Posterior vena cava (tissue), 2 donors: ENCODE results near the gene TBXA2R. TPM values are rescaled to one million over a fixed set of nuclear protein-coding genes. Genes with fewer than 3 reads are reported as not detected.

Source experiments
- DNase-seq: peaks from one replicate; pipeline ENCODE4 v3.0.0-alpha.2; 2020; ENCODE audit warnings: low spot score
- intact Hi-C, 2 donors: fragments of 100-400 bp; cut with DNase I; formaldehyde crosslinking; loops; one replicate each; pipeline versions ENCODE4 v1.14.1 to v1.14.2; 2022 to 2023
- total RNA-seq, 2 donors: library from RNA; stranded (reverse); fragmentation: NEBNext Ultra II Directional; extraction: Animal tissue kit (Norgen Biotek cat#: 25700); gene quantifications; one replicate each; pipeline ENCODE4 v1.2.1, GENCODE V29; 2021
- donor health status: DM: yes; HTN: yes; CAD: no.
- donor health status: DM: yes; HTN: yes; CAD: no.

TBXA2R gene
- total RNA-seq, 2 donors from 2014 or later = 46.9 to 49.6 TPM

DNA sequence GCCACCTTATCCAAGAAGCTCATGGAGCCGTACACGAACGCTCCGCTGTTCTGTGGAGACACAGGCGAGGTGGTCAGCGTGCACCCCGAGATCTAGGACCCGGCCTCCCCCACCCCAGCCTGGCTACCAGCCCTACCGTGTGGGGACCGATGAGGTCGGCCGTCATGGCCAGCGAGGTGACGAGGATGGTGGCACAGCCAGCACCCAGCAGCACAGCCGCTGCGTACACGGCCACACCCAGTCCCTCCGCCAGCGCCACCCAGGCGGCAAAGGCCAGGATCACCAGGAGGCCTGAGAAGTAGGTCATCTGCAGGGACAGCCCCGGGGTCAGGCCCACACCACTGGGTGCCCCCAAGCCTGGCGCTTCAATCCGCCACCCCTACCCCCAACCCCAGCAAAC lies 60.6 kb downstream of the TBXA2R start:
- intact Hi-C loops = loop anchor here in 1 of 2 donors (5.0 kb wide), 1 partner anchor 71 kb away; no protein-coding TSS in a partner anchor
- DNase-seq = no peak

DNA sequence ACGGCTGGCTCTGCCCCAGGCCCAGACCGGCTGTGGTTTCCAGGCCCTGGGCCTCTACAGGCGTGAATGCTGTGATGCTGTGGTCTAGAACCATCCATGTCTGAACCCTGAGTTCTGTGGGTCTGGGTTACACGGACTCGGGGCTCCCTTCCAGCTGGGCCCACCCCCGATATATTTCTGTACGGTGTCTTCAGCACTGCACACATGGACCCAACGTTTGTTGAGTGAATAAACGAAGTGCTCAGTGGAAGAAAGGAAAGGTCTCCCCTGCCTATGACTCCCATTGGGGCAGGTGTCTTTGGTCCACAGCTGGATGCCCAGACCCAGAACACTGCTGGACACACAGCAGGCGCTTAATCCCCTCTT lies 61.0 kb downstream of the TBXA2R start:
- DNase-seq = no peak
- intact Hi-C loops = loop anchor here (1.0 to 5.0 kb wide), 2 partner anchors 49 to 72 kb away; no protein-coding TSS in a partner anchor

DNA sequence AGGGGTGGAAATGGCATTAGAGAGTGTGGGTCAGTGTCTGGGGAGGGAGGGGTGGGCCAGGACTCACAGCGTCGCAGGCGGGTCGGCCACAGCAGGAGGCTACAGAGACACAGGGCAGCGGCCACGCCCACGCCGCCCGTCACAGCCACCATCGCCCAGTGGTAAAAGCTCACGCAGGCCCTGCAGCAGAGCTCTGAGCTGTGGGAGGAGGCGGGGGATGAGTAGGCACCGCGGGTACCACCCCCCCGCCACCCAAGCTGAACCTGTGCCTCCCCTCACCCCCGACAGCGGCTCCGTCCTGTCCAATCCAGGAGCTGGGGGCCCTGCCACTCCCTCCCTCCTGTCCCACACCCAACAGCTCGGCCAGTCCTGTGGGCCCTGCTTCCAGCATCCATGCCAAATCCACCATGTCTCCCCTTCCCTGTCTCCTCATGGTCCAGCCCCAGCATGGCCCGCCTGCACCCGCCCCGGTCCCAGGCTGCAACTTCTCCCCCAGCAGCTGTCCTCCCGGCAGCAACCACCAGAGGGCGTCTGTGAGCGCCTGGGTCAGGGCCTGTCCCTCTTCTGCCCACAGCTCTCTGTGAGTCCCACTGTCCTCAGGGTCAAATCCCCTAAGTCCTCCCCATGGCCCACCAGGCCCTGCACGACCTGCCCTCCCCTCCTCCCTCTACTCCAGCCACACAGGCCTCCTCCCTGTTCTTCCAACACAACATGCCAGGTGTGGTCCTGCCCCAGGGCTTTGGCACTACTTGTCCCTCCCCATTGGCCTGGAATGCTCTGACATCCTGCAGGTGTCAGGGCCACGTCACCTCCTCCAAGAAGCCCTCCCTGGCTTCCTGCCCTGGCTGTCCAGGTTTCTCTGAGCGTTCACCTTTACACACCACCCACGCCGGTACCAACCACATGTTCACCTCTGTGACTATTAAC lies 61.7 kb downstream of the TBXA2R start:
- peak; percentile 92 for DNase-seq
- intact Hi-C loops = loop anchor here (1.0 to 5.0 kb wide), 3 partner anchors 49 to 162 kb away; partner anchors contain the start of gene TJP3 (in 1 of the 2)

Other genes starting within 250 kb of the TBXA2R start
- gene NFIC, start 240.3 kb downstream of the TBXA2R start, total RNA-seq = 100 to 1,000 TPM; 196 to 223 TPM
- not detected for gene SMIM24, start 126.3 kb downstream of the TBXA2R start, total RNA-seq
- not detected for gene SMIM44, start 123.4 kb downstream of the TBXA2R start, total RNA-seq
- 10 to 100 TPM; 10.1 to 10.7 TPM for gene DOHH, start 106.2 kb downstream of the TBXA2R start, total RNA-seq
- 10 to 100 TPM; 29.0 to 29.5 TPM for gene FZR1, start 100.6 kb downstream of the TBXA2R start, total RNA-seq
- gene TEKTIP1, start 67.7 kb downstream of the TBXA2R start, total RNA-seq = 1 to 10 TPM in 1 of 2 donors, under 1 TPM in 1; 0.90 to 2.6 TPM
- gene MFSD12, start 49.3 kb downstream of the TBXA2R start, total RNA-seq = 10 to 100 TPM; 49.6 to 52.7 TPM
- gene HMG20B, start 33.9 kb downstream of the TBXA2R start, total RNA-seq = 100 to 1,000 TPM in 1 of 2 donors, 10 to 100 TPM in 1; 96.8 to 111 TPM
- gene GIPC3, start 21.4 kb downstream of the TBXA2R start, total RNA-seq = 10 to 100 TPM; 13.9 to 14.6 TPM
- gene CACTIN, start 19.9 kb upstream of the TBXA2R start, total RNA-seq = 10 to 100 TPM; 13.0 to 17.0 TPM
- gene PIP5K1C, start 93.6 kb upstream of the TBXA2R start, total RNA-seq = 10 to 100 TPM; 80.9 to 85.4 TPM
- gene TJP3, start 101.5 kb upstream of the TBXA2R start, total RNA-seq = under 1 TPM in 1 of 2 donors, not detected in 1; 0.10 TPM
- 10 to 100 TPM; 10.5 to 13.1 TPM for gene APBA3, start 154.8 kb upstream of the TBXA2R start, total RNA-seq
- gene MRPL54, start 155.8 kb upstream of the TBXA2R start, total RNA-seq = 10 to 100 TPM; 45.3 to 58.8 TPM
- gene RAX2, start 165.4 kb upstream of the TBXA2R start, total RNA-seq = not detected
- gene MATK, start 179.5 kb upstream of the TBXA2R start, total RNA-seq = 1 to 10 TPM; 1.1 to 2.8 TPM